ENCODE data around the gene PRIM1.

PRIM1 gene

DNA sequence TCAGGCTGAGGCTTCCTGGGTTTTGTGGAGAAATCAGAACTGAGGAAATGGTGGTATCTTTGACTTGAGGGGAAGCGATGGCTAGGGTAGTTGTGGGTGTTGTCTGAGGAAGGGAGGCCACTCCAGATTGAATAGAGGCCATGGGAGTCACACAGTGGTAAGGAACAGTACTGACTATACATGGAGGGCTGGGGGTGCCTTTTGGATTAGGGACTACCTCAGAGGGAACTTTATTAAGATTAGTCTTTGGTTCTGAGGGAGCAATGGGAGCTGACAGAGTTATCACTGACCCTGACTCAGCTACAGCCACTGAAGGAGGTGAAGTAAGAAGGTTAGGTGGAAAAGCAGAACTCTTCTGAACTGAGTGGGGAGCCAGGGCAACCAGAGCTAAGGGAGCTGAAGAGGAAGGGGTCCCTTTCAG is 31.4 kb downstream of the PRIM1 start (continued):
- TF ChIP-seq, protein P1, sequence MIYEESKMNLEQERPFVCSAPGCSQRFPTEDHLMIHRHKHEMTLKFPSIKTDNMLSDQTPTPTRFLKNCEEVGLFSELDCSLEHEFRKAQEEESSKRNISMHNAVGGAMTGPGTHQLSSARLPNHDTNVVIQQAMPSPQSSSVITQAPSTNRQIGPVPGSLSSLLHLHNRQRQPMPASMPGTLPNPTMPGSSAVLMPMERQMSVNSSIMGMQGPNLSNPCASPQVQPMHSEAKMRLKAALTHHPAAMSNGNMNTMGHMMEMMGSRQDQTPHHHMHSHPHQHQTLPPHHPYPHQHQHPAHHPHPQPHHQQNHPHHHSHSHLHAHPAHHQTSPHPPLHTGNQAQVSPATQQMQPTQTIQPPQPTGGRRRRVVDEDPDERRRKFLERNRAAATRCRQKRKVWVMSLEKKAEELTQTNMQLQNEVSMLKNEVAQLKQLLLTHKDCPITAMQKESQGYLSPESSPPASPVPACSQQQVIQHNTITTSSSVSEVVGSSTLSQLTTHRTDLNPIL (CRISPR knock-in tag; IDR thresholded peaks at IDR 0.05; ENCODE audit: low read depth) = no peak
- no peak for TF ChIP-seq ZC3H10 (CRISPR knock-in tag; IDR thresholded peaks at IDR 0.05)

- ATAC-seq = no peak
- TF ChIP-seq GLIS3 (CRISPR knock-in tag; IDR thresholded peaks at IDR 0.05) (no peak), BACH2 (CRISPR knock-in tag; IDR thresholded peaks at IDR 0.05; ENCODE audit: borderline replicate concordance) (no peak)
- TF ChIP-seq, protein P2, sequence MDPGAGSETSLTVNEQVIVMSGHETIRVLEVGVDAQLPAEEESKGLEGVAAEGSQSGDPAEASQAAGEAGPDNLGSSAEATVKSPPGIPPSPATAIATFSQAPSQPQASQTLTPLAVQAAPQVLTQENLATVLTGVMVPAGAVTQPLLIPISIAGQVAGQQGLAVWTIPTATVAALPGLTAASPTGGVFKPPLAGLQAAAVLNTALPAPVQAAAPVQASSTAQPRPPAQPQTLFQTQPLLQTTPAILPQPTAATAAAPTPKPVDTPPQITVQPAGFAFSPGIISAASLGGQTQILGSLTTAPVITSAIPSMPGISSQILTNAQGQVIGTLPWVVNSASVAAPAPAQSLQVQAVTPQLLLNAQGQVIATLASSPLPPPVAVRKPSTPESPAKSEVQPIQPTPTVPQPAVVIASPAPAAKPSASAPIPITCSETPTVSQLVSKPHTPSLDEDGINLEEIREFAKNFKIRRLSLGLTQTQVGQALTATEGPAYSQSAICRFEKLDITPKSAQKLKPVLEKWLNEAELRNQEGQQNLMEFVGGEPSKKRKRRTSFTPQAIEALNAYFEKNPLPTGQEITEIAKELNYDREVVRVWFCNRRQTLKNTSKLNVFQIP (CRISPR knock-in tag; IDR thresholded peaks at IDR 0.05; ENCODE audit: borderline replicate concordance, low read depth) = no peak
Measured at GRCh38 chr12:56719056-56719455, 33.1 kb downstream of the PRIM1 start.

DNA sequence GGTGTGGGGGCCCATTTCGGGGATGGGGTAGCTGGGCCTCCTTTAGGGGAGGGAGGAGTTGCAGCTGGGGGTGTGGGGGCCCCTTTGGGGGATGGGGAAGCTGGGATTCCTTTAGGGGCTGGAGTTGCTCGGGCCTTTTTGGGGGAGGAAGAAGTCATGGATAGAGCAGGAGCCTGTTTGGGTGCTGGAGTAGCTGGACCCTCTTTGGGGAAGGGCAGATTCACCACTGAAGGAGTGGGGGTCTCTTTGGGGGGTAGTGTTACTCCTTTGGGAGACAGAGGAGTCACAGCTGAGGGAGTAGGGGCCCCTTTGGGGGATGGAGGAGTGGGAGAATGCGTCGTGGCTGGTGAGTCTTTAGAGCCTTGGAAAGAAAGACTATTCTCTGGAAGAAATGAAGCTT is 33.5 kb downstream of the PRIM1 start:
- TF ChIP-seq, protein P1 (CRISPR knock-in tag; IDR thresholded peaks at IDR 0.05; ENCODE audit: low read depth) = no peak
- TF ChIP-seq TOX (CRISPR knock-in tag; IDR thresholded peaks at IDR 0.05; ENCODE audit: borderline replicate concordance) (no peak), ARNTL (CRISPR knock-in tag; IDR thresholded peaks at IDR 0.05; ENCODE audit: borderline replicate concordance, low read depth) (no peak), ZC3H10 (CRISPR knock-in tag; IDR thresholded peaks at IDR 0.05) (no peak)
- ATAC-seq = no peak

DNA sequence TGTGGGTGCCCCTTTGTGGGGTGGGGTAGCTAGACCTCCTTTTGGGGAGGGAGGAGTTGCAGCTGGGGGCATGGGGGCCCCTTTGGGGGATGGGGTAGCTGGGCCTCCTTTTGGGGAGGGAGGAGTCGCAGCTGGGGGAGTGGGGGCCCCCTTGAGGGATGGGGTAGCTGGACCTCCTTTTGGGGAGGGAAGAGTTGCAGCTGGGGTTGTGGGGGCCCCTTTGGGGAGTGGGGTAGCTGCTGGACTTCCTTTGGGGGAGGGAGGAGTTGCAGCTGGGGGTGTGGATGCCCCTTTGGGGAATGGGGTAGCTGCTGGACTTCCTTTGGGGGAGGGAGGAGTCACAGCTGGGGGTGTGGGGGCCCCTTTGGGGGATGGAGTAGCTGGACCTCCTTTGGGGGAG is 34.0 kb downstream of the PRIM1 start:
- no peak for TF ChIP-seq PATZ1 (CRISPR knock-in tag; IDR thresholded peaks at IDR 0.05; ENCODE audit: borderline replicate concordance)
- TF ChIP-seq, protein P3, sequence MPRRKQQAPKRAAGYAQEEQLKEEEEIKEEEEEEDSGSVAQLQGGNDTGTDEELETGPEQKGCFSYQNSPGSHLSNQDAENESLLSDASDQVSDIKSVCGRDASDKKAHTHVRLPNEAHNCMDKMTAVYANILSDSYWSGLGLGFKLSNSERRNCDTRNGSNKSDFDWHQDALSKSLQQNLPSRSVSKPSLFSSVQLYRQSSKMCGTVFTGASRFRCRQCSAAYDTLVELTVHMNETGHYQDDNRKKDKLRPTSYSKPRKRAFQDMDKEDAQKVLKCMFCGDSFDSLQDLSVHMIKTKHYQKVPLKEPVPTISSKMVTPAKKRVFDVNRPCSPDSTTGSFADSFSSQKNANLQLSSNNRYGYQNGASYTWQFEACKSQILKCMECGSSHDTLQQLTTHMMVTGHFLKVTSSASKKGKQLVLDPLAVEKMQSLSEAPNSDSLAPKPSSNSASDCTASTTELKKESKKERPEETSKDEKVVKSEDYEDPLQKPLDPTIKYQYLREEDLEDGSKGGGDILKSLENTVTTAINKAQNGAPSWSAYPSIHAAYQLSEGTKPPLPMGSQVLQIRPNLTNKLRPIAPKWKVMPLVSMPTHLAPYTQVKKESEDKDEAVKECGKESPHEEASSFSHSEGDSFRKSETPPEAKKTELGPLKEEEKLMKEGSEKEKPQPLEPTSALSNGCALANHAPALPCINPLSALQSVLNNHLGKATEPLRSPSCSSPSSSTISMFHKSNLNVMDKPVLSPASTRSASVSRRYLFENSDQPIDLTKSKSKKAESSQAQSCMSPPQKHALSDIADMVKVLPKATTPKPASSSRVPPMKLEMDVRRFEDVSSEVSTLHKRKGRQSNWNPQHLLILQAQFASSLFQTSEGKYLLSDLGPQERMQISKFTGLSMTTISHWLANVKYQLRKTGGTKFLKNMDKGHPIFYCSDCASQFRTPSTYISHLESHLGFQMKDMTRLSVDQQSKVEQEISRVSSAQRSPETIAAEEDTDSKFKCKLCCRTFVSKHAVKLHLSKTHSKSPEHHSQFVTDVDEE (CRISPR knock-in tag; IDR thresholded peaks at IDR 0.05) = no peak
- ATAC-seq = no peak

DNA sequence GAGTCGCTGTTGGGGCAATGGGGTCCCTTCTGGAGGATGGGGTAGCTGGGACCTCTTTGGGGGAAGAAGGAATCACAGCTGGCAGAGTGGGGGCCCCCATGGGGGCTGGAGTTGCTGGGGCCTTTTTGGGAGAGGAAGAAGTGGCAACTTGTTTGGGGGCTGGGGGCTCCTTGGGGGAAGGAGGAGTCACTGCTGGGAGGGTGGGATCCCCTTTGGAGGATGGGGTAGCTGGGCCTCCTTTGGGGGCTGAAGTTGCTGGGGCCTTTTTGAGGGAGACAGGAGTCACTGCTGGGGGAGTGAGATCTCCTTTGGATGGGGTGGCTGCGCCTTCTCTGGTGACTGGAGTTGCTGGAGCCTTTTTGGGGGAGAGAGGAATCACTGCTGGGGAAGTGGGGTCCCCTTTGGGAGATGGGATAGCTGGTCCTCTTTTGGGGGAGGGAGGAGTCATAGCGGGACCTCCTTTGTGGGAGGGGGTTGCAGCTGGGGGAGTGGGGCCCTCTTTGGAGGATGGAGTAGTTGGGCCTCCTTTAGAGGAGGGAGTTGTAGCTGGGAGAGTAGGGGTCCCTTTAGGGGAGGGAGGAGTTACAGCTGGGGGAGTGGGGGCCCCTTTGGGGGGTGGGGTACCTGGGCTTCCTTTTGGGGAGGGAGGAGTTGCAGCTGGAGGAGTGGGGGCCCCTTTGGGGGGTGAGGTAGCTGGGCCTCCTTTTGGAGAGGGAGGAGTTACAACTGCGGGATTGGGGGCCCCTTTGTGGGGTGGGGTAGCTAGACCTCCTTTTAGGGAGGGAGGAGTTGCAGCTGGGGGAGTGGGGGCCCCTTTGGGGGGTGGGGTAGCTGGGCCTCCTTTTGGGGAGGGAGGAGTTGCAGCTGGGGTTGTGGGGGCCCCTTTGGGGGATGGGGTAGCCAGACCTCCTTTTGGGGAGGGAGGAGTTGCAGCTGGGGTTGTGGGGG is 34.9 kb downstream of the PRIM1 start:
- no peak for TF ChIP-seq ZC3H10 (CRISPR knock-in tag; IDR thresholded peaks at IDR 0.05)
- no peak for TF ChIP-seq PPARA (CRISPR knock-in tag; IDR thresholded peaks at IDR 0.05; ENCODE audit: borderline replicate concordance)
- no peak for TF ChIP-seq ARNTL (CRISPR knock-in tag; IDR thresholded peaks at IDR 0.05; ENCODE audit: borderline replicate concordance, low read depth)
- TF ChIP-seq SNAI2 (CRISPR knock-in tag; IDR thresholded peaks at IDR 0.05) = no peak
- TF ChIP-seq, protein P2 (CRISPR knock-in tag; IDR thresholded peaks at IDR 0.05; ENCODE audit: borderline replicate concordance, low read depth) = no peak
- no peak for ATAC-seq
